Epidermal melanocyte (primary cell): ENCODE results near the gene FMNL2.

Experiments used
- DNase-seq: peaks from one replicate; pipeline ENCODE4 v3.0.0; 2011; ENCODE audit warnings: low spot score; ENCODE audit not compliant: insufficient read length

Gene FMNL2

DNA sequence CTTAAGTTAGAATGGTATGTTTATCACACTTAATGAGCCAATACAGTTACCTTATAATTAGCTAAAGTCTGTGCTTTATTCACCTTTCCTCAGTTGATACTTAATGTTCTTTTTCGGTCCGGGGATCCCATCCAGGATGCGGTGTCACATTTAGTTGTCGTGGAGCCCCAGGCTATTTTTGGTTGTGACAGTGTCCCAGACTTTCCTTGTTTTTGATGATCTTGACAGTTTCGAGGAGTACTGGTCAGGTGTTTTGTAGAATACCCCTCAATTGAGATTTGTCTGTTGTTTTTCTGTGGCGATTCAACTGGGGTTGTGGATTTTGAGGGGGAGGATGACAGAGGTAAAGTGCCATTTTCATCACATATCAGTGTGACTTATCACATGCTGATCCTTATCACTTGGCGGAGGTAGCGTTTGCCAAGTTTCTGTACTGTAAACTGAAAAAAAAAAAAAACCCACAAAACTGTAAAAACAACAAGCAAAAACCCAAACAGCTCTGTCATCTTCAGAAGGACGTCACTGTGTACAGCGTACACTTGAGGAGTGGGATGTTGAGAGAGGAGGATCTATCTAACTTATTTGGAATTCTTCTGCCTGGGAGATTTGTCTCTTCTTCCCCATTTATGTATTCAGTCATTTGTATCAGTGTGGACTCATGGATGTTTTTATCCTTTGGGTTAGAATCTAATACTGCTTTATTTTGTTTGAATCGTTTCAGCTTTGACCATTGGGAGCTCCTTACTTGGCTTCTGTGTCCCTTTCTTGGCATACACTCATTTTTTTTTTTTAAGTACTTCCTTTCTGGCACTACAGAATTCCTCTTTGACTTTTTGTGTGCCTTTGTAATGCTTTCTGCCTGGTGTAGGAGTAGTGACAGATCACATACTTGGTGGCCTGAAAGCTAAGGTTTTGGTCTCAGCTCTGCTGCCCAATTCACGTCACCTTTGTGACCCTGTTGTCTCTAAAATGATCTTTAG, 68.1 kb downstream of the FMNL2 start:
- DNase-seq = no peak

- no peak for DNase-seq
These were observed 70.5 kb downstream of the FMNL2 start for GRCh38 chr2:152405206-152406118.

- DNase-seq = no peak
These were observed 71.3 kb downstream of the FMNL2 start for GRCh38 chr2:152406119-152406835.

GRCh38 chr2:152406836-152407161, 71.8 kb downstream of the FMNL2 start:
- DNase-seq = no peak

DNA sequence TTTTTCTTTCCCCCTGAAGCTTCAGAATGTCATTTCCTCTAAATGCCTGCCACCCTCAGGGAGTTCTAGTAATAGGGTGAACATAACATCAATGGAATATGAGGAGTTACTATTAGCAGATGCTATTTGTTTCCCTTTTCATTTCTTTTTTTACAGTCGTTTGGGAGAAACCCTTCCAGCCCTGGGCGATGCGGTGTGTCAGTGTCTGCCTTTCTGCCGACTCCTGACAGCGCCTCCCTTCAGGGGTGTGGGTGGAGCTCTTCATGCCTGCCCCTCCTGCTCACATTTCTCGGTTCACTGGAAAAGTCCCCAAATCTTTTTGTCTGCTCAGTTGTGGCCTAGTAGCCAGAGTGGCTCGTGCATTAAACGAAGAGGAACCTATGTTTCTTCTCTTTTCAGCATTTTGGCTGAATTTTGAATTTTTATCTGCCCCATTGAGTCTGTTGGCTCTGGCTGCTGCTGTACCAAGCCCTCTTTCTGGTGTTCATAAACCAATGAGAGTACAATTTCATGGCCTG, 72.3 kb downstream of the FMNL2 start:
- DNase-seq = peak; percentile 46

GRCh38 chr2:152407806-152408205, 72.8 kb downstream of the FMNL2 start:
- DNase-seq = no peak

GRCh38 chr2:152408254-152408653, 73.3 kb downstream of the FMNL2 start:
- no peak for DNase-seq

DNA sequence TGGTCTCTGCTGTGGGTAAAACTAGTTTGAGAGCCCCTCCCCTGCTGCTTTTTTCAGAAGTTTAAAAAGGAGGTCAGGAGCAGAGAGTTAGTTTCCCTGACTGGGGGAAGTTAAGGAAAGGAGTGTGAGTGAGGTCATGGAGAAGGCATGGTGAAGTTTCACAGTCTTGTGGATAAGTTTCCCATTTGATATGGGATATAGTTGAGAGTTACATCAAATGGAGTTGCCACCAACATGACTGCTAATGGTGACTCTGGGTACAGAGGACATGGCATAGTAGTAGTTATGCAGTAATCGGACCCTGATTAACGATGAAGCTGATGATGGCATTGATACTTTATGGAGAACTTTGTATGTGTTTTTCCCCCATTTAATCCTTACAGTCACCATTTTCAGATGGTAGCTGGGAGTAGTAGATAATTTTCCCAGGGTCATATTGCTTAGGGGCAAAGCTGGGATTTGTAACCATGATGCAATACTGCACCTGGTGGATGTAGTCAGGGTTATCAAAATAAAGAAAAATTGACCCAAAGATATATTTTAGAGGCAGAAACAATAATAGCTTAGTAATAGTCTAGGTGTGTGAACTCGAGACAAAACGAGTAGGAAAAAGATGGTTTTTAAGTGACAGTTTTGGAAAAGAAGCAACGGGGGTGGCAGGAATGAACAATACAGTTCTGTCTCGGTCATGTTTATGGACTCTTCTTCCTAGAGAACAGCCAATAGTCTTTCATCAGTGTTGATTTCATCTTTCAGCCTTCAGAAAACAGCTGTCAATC, 74.6 kb downstream of the FMNL2 start:
- DNase-seq = no peak

- no peak for DNase-seq
These were observed 75.2 kb downstream of the FMNL2 start for GRCh38 chr2:152410165-152410597.

GRCh38 chr2:152411154-152411553, 76.2 kb downstream of the FMNL2 start:
- no peak for DNase-seq

- no peak for DNase-seq
These were observed 78.5 kb downstream of the FMNL2 start for GRCh38 chr2:152413228-152414030.

- no peak for DNase-seq
These were observed 80.3 kb downstream of the FMNL2 start for GRCh38 chr2:152415231-152415642.

DNA sequence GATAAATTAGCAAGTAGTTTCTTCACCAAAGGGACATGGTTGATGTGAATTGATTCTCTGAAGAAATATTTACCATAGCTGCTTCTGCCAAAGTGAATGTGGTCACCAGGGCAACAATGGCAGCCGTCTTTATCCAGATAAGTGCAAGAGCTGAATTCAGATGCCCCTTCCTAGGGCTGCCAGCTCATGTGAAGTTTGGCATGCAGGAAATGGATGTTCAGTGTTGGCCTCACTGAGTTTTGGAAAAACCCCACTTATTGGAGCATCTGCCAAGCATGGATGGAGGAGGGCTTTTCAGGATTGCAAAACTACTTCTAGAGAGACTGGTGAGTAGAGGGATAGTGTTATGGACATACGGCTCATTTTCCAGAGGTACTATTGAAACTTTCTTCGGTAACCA, 80.8 kb downstream of the FMNL2 start:
- no peak for DNase-seq

DNA sequence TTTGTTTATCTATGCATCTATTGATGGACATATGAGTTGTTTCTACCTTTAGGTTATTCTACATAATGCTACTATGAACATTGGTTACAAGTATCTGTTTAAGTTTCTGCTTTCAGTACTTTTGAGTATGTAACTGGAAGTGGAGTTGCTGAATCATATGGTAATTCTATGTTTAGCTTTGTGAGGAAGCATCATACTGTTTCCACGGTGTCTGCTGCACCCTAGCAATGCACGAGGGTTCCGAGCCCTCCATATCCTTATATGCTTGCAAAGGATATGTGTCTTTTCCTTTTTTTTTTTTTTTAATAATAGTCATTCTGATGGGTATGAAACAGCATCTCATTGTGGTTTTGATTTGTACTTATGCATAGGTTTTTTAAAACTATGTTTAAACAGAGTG, 83.7 kb downstream of the FMNL2 start:
- DNase-seq = no peak

GRCh38 chr2:152419944-152420343, 85.0 kb downstream of the FMNL2 start:
- DNase-seq = no peak

DNA sequence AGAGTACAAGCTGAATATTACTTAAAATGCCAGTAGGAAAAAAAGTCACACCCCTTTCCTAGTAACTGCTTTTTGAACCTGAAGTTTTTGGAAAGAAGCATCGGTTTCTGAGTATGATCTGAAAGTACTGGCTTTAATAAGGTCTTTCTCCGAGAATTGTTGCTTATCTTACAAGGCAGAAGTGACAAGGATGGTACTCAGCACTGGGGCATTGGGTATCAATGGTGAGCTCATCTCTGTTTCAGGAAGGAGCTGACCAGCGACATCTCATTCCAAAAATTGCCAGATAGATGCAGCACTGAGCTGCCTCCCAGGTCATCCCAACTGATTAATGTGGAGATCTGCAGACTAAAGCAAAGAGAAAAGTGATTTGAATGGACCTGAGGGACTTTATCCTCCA, 85.4 kb downstream of the FMNL2 start:
- no peak for DNase-seq

DNA sequence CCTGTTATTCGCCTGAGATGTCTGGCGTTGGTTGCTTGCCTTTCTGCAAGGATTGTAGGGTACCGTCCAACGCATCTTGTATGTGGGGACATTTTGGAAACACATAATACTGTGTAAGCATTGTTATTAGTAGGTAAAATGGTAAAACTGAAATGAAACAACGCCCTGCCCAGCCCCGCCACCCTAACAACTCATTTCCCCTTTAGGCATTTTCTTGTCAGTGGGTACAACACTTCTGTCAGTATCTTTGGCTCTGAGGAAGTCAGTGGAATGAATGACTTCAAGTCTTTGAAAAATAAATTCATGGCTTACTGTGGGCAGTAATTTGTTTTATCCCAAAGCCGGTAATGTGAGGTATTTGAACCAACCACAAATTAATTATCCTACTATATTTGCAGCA, 86.0 kb downstream of the FMNL2 start:
- no peak for DNase-seq

DNA sequence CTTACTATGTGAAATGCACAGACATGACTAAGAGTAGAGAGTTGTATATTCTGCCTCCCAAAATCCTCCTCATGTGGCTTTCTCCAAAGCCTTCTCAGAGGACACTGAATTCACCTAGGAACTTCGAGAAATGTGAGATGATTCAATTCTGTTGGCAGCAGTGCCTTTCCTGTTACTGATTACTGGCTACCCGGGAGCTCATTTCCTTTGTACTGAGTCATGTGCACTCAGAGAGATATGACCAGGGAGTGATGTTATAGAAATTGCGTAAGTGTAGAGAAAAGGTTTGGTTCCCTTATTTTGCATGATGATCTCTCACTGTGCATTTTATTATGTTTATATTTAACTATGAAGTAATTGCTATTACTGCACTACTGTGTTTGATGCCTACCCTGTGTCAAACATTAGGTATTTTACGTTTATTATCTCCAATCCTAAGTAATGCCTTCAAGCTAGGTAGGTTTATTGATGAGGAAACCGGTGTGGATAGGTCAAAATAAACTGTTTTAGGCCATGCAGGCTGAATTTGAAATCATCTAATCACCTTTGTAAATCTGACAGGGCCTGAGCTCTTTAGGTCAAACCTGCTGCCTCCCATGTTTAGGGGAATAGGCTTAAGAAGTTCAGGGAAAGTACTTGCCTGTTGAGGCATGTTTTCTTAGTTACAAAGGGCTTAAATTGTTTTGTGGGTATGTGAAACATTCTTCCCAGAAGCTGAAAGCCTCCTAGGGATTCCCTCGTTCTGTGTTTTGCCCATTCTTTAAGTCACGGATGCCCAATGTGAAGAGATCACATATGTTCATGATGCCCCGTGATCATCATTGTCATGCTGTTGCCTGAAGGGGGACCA, 86.8 kb downstream of the FMNL2 start:
- no peak for DNase-seq

DNA sequence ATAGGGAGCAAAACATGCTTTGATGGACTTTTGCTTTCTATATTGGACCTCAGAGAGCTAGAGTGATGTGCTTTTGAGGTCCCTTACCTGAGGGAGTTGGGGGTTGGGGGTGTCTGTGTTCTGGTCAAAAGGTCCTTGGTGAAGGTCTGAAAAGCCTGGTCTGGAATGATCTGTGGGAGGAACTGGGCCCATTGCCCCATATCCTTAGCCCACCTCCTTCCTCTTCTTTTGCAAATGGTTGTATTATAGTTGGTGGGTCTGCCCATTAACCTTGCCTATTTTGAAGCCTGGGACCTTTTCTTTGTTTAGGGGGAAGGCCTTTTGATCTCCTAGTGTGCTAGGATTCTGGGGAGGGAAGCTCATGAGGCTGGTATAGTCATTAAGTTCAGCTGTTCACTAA, 88.7 kb downstream of the FMNL2 start:
- DNase-seq = no peak
